Left renal pelvis (tissue), 4 donors: ENCODE results near the gene CSPG4. TPM values are rescaled to one million over a fixed set of nuclear protein-coding genes. Genes with fewer than 3 reads are reported as not detected.
"Not testable (repeated sequence)": the region's sequence is repeated elsewhere in the genome, so short reads cannot be mapped to it uniquely, and the experiment has no call there.

ENCODE experiments used
- DNase-seq, 4 donors: peaks; one replicate each; pipeline ENCODE4 v3.0.0-alpha.2; 2013; ENCODE audit warnings: low read depth in 4 of 4, low spot score in 3 of 4
- polyA plus RNA-seq, 4 donors: library from polyadenylated mRNA; unstranded; fragments of 120-200 nt; gene quantifications; one replicate each; pipeline ENCODE4 v1.2.1, GENCODE V29; 2013; ENCODE audit not compliant: insufficient read length in 4 of 4

Gene CSPG4
- polyA plus RNA-seq, 4 donors: 7.6 to 8.6 (median 8.5) TPM

- no peak for DNase-seq
Observed at GRCh38 chr15:75725006-75725718, 12.5 kb upstream of the CSPG4 start.

- DNase-seq: peak; percentile 85 to 92 (median 88)
Observed at GRCh38 chr15:75723847-75724660, 11.4 kb upstream of the CSPG4 start.

GRCh38 chr15:75723171-75723846 lies 10.7 kb upstream of the CSPG4 start:
- no peak for DNase-seq

- no peak for DNase-seq
Observed at GRCh38 chr15:75721923-75722870, 9.5 kb upstream of the CSPG4 start.

- no peak for DNase-seq
Observed at GRCh38 chr15:75721480-75721922, 8.9 kb upstream of the CSPG4 start.

GRCh38 chr15:75720787-75721479 lies 8.3 kb upstream of the CSPG4 start:
- DNase-seq: no peak

- no peak for DNase-seq
Observed at GRCh38 chr15:75720297-75720696, 7.6 kb upstream of the CSPG4 start.

GRCh38 chr15:75718328-75718727 lies 5.7 kb upstream of the CSPG4 start:
- DNase-seq: no peak

GRCh38 chr15:75717001-75717400 lies 4.4 kb upstream of the CSPG4 start:
- DNase-seq: not testable (repeated sequence)

- not testable (repeated sequence) for DNase-seq
Observed at GRCh38 chr15:75716249-75716950, 3.8 kb upstream of the CSPG4 start.

- not testable (repeated sequence) for DNase-seq
Observed at GRCh38 chr15:75715312-75715832, 2.7 kb upstream of the CSPG4 start.

- DNase-seq: no peak
Observed at GRCh38 chr15:75714195-75714594, 1.5 kb upstream of the CSPG4 start.

- no peak for DNase-seq
Observed at GRCh38 chr15:75713338-75713895, 769 bp upstream of the CSPG4 start.

GRCh38 chr15:75711495-75711894 lies 1.2 kb downstream of the CSPG4 start:
- not testable (repeated sequence) for DNase-seq

GRCh38 chr15:75710874-75711273 lies 1.8 kb downstream of the CSPG4 start:
- not testable (repeated sequence) for DNase-seq

GRCh38 chr15:75709458-75709857 lies 3.2 kb downstream of the CSPG4 start:
- not testable (repeated sequence) for DNase-seq

- no peak for DNase-seq
Observed at GRCh38 chr15:75706682-75706954, 6.0 kb downstream of the CSPG4 start.

- DNase-seq: no peak
Observed at GRCh38 chr15:75705854-75706681, 6.6 kb downstream of the CSPG4 start.
